Measurements from ENCODE around the gene RAD51B.

GRCh38 chr14:68417009-68417650 is 597.6 kb downstream of the RAD51B start:
- TF ChIP-seq EZH2 (IDR thresholded peaks at IDR 0.05) (no peak), JUND (IDR thresholded peaks at IDR 0.05) (no peak), SRF (IDR thresholded peaks at IDR 0.05; ENCODE audit: low read depth) (no peak), CEBPB (IDR thresholded peaks at IDR 0.05; ENCODE audit: low read depth) (no peak)
- TF ChIP-seq, protein P1, sequence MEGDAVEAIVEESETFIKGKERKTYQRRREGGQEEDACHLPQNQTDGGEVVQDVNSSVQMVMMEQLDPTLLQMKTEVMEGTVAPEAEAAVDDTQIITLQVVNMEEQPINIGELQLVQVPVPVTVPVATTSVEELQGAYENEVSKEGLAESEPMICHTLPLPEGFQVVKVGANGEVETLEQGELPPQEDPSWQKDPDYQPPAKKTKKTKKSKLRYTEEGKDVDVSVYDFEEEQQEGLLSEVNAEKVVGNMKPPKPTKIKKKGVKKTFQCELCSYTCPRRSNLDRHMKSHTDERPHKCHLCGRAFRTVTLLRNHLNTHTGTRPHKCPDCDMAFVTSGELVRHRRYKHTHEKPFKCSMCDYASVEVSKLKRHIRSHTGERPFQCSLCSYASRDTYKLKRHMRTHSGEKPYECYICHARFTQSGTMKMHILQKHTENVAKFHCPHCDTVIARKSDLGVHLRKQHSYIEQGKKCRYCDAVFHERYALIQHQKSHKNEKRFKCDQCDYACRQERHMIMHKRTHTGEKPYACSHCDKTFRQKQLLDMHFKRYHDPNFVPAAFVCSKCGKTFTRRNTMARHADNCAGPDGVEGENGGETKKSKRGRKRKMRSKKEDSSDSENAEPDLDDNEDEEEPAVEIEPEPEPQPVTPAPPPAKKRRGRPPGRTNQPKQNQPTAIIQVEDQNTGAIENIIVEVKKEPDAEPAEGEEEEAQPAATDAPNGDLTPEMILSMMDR (IDR thresholded peaks at IDR 0.05 in 2 of 3, conservative IDR thresholded peaks at IDR 0.05 in 1 of 3; ENCODE audit: borderline replicate concordance in 1 of 3, insufficient read depth in 1 of 3, low read depth in 2 of 3, low read length in 2 of 3) = no peak

Data from HCT116 (cell line).